A673 (cell line): ENCODE data around the gene PCP4. TPM values are rescaled to one million over a fixed set of nuclear protein-coding genes. Genes with fewer than 3 reads are reported as not detected.

Experiments
- BruUV-seq: library from RNA; stranded (reverse); fragments of 400-500 nt; replicated peaks from 2 replicates; lab custom pipeline; 2021; lab: Mats Ljungman, UMichigan
- CTCF ChIA-PET: fragments of 300-600 bp; sonication (Branson Sonifier 250); formaldehyde crosslinking; loops from one replicate; lab custom pipeline; 2022; ENCODE audit warnings: antibody characterized with exemption; lab: Charles Lee
- POLR2A ChIA-PET: fragments of 300-600 bp; sonication (Branson Sonifier 250); formaldehyde crosslinking; loops from one replicate; lab custom pipeline; 2022; ENCODE audit warnings: antibody characterized with exemption; ENCODE audit not compliant: low non-redundant PET; lab: Charles Lee
- DNase-seq: peaks from one replicate; pipeline ENCODE4 v3.0.0-alpha.2; 2015; ENCODE audit warnings: low spot score
- H3K27ac ChIP-seq: fragments of 200-600 bp; sonication (generic); 2 replicates; pipeline ENCODE4 v1.5.1; 2016; ENCODE audit warnings: mixed run types, low read depth, mild to moderate bottlenecking, mixed read lengths, antibody characterized with exemption, low read length; ENCODE audit not compliant: poor library complexity, severe bottlenecking
- H3K27me3 ChIP-seq: fragments of 200-600 bp; sonication (generic); replicated peaks from 2 replicates; pipeline ENCODE4 v1.6.1; 2017; ENCODE audit warnings: mixed run types, low read depth, mild to moderate bottlenecking, mixed read lengths, antibody characterized with exemption, low read length; ENCODE audit not compliant: insufficient read depth, poor library complexity
- H3K36me3 ChIP-seq: fragments of 200-600 bp; sonication (generic); 2 replicates; pipeline ENCODE4 v1.6.1; 2016; ENCODE audit warnings: mixed run types, mild to moderate bottlenecking, mixed read lengths, antibody characterized with exemption, low read length; ENCODE audit not compliant: insufficient read depth, poor library complexity, severe bottlenecking
- H3K4me1 ChIP-seq: fragments of 200-600 bp; sonication (generic); 2 replicates; pipeline ENCODE4 v1.6.1; 2017; ENCODE audit warnings: mixed run types, mild to moderate bottlenecking, mixed read lengths, antibody characterized with exemption, low read length; ENCODE audit not compliant: insufficient read depth, poor library complexity, severe bottlenecking
- H3K4me3 ChIP-seq: fragments of 200-600 bp; sonication (generic); 2 replicates; pipeline ENCODE4 v1.5.1; 2016; ENCODE audit warnings: low read depth, mixed run types, mild to moderate bottlenecking, mixed read lengths, low read length; ENCODE audit not compliant: poor library complexity, severe bottlenecking
- H3K9me3 ChIP-seq: fragments of 200-600 bp; sonication (generic); 2 replicates; pipeline ENCODE4 v1.6.1; 2016; ENCODE audit warnings: mixed run types, low read depth, mild to moderate bottlenecking, mixed read lengths, antibody characterized with exemption, low read length; ENCODE audit not compliant: poor library complexity, severe bottlenecking
- EZH2 ChIP-seq: fragments of 200-600 bp; sonication (generic); IDR thresholded peaks from 2 replicates; pipeline ENCODE4 v1.6.1; 2017; ENCODE audit warnings: borderline replicate concordance, low read depth, mild to moderate bottlenecking, mixed read lengths, antibody characterized with exemption, low read length; ENCODE audit not compliant: poor library complexity, severe bottlenecking
- intact Hi-C: fragments of 100-400 bp; cut with micrococcal nuclease; formaldehyde crosslinking; loops from one replicate; pipeline ENCODE4 v1.10.0; 2022; ENCODE audit not compliant: unreplicated experiment
- total RNA-seq: library from RNA; stranded (reverse); gene quantifications from 2 replicates; pipeline ENCODE4 v1.2.3, GENCODE V29; 2021
- TF ChIP-seq, protein P1 (sequence below): fragments of 300-800, 200-600 bp; sonication (generic); conservative IDR thresholded peaks from 2 replicates; pipeline ENCODE4 v1.5.1; 2017; ENCODE audit warnings: low read depth, mild to moderate bottlenecking, antibody characterized with exemption, low read length, moderate library complexity, mixed read lengths

PCP4 gene
- total RNA-seq, 1 experiment from 2014 or later: not detected

DNA sequence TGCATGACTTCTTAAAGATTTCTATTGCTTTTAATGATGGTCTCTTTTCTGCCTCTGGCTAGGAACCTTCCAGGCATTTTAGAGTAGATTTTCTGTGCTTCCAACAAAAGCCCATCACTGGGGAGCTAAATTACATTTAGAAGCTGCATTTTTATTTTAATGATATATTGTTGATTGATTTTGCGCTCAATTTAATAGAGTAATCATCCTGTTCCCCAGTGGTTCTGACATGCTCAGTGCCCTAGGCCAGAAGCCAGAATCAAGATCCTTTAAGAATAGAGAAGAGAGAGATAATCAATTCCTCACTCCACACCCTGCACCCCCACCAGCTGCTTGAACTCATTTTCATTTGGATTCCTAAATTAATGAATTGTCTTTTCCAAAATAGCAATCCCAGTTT, 97.8 kb downstream of the PCP4 start:
- intact Hi-C loops: no loop called here
- Histone ChIP-seq H3K27me3 (no peaks in the 10 kb centered on the region), H3K27ac (no peak overlapping the region), H3K9me3 (peaks cover 26% of the 10 kb centered on the region), H3K36me3 (no peaks in the 10 kb centered on the region), H3K4me1 (no peaks in the 10 kb centered on the region), H3K4me3 (no peak overlapping the region)
- no TSS peak for BruUV-seq
- POLR2A ChIA-PET: no interaction called here
- DNase-seq: no peak
- TF ChIP-seq EZH2: no peak
- TF ChIP-seq, protein P1, sequence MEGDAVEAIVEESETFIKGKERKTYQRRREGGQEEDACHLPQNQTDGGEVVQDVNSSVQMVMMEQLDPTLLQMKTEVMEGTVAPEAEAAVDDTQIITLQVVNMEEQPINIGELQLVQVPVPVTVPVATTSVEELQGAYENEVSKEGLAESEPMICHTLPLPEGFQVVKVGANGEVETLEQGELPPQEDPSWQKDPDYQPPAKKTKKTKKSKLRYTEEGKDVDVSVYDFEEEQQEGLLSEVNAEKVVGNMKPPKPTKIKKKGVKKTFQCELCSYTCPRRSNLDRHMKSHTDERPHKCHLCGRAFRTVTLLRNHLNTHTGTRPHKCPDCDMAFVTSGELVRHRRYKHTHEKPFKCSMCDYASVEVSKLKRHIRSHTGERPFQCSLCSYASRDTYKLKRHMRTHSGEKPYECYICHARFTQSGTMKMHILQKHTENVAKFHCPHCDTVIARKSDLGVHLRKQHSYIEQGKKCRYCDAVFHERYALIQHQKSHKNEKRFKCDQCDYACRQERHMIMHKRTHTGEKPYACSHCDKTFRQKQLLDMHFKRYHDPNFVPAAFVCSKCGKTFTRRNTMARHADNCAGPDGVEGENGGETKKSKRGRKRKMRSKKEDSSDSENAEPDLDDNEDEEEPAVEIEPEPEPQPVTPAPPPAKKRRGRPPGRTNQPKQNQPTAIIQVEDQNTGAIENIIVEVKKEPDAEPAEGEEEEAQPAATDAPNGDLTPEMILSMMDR: no peak
- CTCF ChIA-PET: no interaction called here

DNA sequence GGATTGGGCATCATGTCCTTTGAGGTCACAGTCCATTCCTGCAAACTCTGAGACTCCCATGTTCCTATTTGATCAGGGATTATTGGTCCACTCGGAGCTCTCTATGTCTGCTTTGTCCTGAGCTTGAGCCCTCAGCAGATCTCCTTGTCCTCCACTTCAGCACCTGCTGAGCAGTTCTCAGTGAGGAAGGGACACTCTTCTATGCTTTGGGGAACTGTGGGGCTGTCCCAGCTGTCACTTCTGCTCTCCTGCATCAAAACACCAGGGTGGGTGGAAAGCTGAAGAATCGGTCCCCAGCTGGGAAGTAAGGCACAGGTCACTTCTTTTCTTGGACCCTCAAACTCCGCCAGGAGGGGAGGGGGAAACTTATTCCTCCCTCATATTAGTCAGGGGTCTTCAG, 99.5 kb downstream of the PCP4 start:
- no peaks in the 10 kb centered on the region for H3K27me3 ChIP-seq
- no peaks in the 10 kb centered on the region for H3K4me1 ChIP-seq
- intact Hi-C loops: no loop called here
- H3K9me3 ChIP-seq: peaks cover 36% of the 10 kb centered on the region
- H3K27ac ChIP-seq: no peak overlapping the region
- H3K4me3 ChIP-seq: no peak overlapping the region
- ChIA-PET POLR2A (no interaction called here), CTCF (no interaction called here)
- no peaks in the 10 kb centered on the region for H3K36me3 ChIP-seq
- no peak for TF ChIP-seq EZH2
- TF ChIP-seq, protein P1: no peak
- DNase-seq: no peak
- no TSS peak for BruUV-seq

DNA sequence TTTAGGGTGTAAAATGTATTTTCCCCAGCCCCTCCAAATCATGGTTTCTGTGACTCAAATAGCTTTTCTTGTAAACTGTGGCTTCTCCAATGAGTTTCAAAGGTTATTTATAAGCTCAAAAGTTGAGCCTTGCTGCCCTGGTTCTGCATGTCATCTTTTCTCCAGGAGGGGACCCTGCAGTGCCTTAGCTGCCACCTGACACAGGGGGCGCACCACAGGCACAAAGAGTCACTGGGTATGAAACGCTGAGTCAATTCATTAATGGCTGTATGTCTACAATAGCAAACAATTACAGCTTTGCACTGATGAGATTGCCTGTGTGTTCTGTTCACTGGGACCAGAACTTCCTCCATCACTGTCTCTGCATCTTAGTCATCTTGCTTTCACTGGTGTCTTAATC, 100.8 kb downstream of the PCP4 start:
- TF ChIP-seq, protein P1: no peak
- TF ChIP-seq EZH2: no peak
- DNase-seq: no peak
- Histone ChIP-seq H3K27ac (no peak overlapping the region), H3K4me3 (no peak overlapping the region), H3K27me3 (no peaks in the 10 kb centered on the region), H3K4me1 (no peaks in the 10 kb centered on the region), H3K9me3 (peaks cover 39% of the 10 kb centered on the region), H3K36me3 (no peaks in the 10 kb centered on the region)
- intact Hi-C loops: no loop called here
- no TSS peak for BruUV-seq
- ChIA-PET POLR2A (no interaction called here), CTCF (no interaction called here)
